Neuron (in vitro differentiated cells): ENCODE results near the gene PGM2.

Experiments
- H2AFZ ChIP-seq: one replicate; pipeline ENCODE4 v1.6.1; 2013; ENCODE audit warnings: low read depth, mild to moderate bottlenecking, inconsistent platforms, low read length, moderate library complexity
- H3K27me3 ChIP-seq: one replicate; pipeline ENCODE4 v1.6.1; 2013; ENCODE audit warnings: low read length; ENCODE audit not compliant: insufficient read depth
- H3K36me3 ChIP-seq: one replicate; pipeline ENCODE4 v1.6.1; 2013; ENCODE audit warnings: low read length; ENCODE audit not compliant: insufficient read depth
- H3K4me1 ChIP-seq: one replicate; pipeline ENCODE4 v1.6.1; 2013; ENCODE audit warnings: low read length; ENCODE audit not compliant: insufficient read depth
- H3K4me3 ChIP-seq: 2 replicates; pipeline ENCODE4 v1.5.1; 2013; ENCODE audit warnings: mild to moderate bottlenecking, low read length, moderate library complexity
- H3K9me3 ChIP-seq: one replicate; pipeline ENCODE4 v1.6.1; 2013; ENCODE audit warnings: low read length

Gene PGM2

DNA sequence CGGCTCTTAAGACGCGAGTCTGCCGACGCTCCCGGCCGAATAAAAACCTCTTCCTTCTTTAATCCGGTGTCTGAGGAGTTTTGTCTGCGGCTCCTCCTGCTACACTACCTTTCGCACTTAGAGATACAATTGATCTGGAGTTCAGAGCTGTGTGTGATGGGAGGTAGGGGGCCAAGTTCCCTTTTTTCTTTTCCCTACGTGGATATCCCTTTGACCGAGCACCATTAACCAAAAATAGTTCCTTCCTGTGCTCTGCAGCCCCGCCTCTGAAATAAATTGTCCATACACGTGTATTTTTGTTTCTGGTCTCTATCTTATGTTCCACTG lies 555 bp upstream of the PGM2 start:
- peak overlapping the region; percentile 68 for H3K4me3 ChIP-seq
- H3K9me3 ChIP-seq, result no peaks in the 10 kb centered on the region
- H3K27me3 ChIP-seq, result no peaks in the 10 kb centered on the region
- H3K4me1 ChIP-seq, result peaks cover 9% of the 10 kb centered on the region
- peaks cover 6% of the 10 kb centered on the region for H3K36me3 ChIP-seq
- H2AFZ ChIP-seq, result peak overlapping the region; percentile 93

DNA sequence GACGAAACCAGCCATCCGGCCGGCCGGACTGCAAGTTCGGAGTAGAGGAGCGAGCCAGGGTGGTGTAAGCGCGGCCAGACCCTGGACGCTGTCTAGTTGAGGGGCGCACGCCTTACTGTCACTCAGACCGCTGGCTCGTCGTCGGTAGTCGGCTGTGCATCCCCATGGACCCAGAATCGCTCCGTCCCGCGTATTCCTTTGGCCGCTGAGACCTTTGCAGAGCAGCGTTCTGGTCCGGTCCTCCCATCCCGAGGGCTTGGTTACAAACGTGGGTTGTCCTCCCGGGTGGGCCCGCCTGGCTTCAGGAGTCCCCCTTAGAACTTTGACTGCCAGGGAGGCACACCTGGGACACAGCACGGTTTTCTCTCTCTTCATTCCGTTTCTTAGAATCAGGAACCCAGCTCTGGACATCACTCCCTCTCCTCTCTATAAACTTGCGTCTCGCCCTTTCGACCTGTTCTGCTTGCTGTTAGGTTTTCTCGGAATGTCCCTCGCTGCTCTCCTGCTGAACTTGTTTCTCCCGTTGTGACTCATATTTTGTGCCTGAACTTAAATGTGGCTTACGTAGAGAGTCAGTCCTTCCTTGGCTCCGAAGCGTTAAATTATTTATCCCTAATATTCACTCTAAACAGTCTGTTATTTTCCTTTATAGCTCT lies 672 bp downstream of the PGM2 start:
- Histone ChIP-seq H3K9me3 (no peaks in the 10 kb centered on the region), H3K27me3 (no peaks in the 10 kb centered on the region), H3K4me3 (peak overlapping the region; percentile 68), H3K36me3 (peaks cover 6% of the 10 kb centered on the region), H3K4me1 (peaks cover 9% of the 10 kb centered on the region), H2AFZ (peak overlapping the region; percentile 93)

DNA sequence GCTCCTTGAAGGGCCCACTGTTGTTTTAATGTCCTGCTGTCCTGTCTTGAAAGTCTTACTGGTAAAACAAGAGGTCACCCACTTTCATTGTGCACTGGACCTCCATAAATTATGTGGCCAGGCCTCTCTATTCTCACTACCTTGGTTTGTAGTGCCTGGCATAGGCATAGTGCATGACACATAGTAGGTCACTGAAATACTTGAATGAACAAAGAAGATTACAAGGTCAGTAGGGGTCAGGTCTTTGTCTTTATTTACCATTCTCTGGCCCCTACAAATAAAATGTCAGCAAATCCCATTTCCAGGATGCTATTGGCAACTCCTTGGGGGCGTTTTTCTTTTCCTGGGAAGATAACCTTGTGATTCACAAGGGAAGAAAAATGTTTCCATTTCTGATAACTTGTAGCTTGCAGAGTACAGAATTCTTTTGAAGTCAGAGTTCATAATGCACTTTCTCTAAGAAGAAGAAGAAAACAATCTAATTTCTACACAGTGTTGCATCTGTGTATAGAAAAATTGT lies 1.4 kb downstream of the PGM2 start:
- no peak overlapping the region for H2AFZ ChIP-seq
- H3K27me3 ChIP-seq, result no peaks in the 10 kb centered on the region
- H3K4me1 ChIP-seq, result peaks cover 9% of the 10 kb centered on the region
- H3K9me3 ChIP-seq, result no peaks in the 10 kb centered on the region
- H3K36me3 ChIP-seq, result peaks cover 6% of the 10 kb centered on the region
- peak overlapping the region; percentile 68 for H3K4me3 ChIP-seq

DNA sequence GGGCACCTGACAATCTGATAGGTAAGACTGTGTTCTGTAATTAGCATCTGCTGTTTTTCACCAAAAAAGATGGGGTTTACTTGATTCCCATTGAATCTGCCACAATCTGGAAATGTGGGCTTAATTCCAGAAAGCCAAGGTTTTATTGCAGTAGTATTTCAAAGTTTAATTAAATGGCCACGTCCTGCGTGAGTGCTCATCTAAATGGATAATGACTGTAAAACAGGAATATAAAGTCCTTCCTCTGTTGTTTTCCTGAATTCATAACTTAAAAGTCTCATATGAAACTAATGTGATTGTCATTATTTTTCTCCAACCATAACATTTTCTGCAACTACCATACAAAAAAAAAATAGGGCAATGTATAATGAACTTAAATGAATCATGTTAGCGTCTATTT lies 2.4 kb downstream of the PGM2 start:
- H3K4me1 ChIP-seq, result peaks cover 9% of the 10 kb centered on the region

DNA sequence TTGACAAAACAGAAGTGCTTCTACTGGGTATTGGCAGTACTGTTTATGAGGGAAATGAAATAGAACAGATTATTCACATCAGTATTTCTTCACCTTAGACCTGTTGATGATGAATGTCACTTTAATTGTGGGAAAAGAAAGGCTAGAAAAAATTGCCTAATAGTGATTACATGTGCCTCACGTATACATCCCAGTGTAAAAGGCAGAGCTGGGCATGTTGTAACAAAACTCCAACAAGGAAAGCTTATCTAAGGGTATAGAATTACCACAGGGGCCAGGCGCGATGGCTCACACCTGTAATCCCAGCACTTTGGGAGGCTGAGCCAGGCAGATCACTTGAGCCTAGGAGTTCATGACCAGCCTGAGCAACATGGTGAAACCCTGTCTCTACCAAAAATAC lies 4.2 kb downstream of the PGM2 start:
- Histone ChIP-seq H3K4me3 (no peak overlapping the region), H2AFZ (no peak overlapping the region), H3K27me3 (no peaks in the 10 kb centered on the region), H3K36me3 (peaks cover 6% of the 10 kb centered on the region), H3K9me3 (no peaks in the 10 kb centered on the region), H3K4me1 (peaks cover 9% of the 10 kb centered on the region)

More for the DNA sequence above, 2.4 kb downstream of the PGM2 start:
- no peak overlapping the region for H2AFZ ChIP-seq
- no peaks in the 10 kb centered on the region for H3K27me3 ChIP-seq
- no peak overlapping the region for H3K4me3 ChIP-seq
- no peaks in the 10 kb centered on the region for H3K9me3 ChIP-seq
- peaks cover 6% of the 10 kb centered on the region for H3K36me3 ChIP-seq

DNA sequence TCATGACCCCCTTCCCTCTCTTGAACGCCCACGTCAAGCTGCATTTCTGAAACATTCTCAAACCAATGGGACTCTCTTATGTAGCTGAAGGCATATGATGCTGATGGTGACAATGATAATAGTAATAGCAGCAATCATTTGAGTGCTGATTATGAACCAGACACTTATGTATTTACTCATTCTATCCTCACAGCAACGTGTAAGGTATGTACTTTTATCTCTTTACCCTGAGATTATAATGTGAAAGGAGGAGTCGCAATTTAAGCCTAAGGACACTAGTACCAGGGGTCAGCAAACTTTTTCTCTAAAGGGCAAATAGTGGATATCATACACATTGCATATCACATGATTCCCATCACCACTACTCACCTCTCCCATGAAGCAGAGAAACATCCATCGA lies 8.5 kb downstream of the PGM2 start:
- Histone ChIP-seq H3K27me3 (no peaks in the 10 kb centered on the region), H2AFZ (no peak overlapping the region), H3K36me3 (peaks cover 12% of the 10 kb centered on the region), H3K4me1 (peaks cover 11% of the 10 kb centered on the region), H3K9me3 (no peaks in the 10 kb centered on the region), H3K4me3 (no peak overlapping the region)

DNA sequence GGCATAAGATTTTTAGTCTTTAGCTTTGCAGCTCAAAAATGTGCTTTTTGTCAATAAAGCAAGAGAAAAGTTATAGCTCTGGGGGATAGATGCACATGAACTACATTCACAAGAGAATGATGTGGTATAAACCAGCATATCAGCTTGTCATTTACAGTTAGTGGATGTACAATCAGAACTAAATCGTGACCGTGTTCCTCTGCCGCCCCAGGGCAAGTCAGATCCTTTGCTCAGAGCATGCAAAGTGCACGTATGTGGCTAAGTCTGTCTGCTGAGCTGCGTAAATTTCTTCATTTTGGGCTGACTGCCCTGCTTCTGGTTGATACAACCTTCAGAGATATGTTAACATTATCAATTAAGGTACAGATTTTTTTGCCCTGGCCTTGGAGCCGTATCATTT lies 9.3 kb downstream of the PGM2 start:
- Histone ChIP-seq H3K4me3 (no peak overlapping the region), H2AFZ (no peak overlapping the region), H3K27me3 (no peaks in the 10 kb centered on the region), H3K4me1 (peaks cover 11% of the 10 kb centered on the region), H3K36me3 (peaks cover 9% of the 10 kb centered on the region), H3K9me3 (no peaks in the 10 kb centered on the region)

DNA sequence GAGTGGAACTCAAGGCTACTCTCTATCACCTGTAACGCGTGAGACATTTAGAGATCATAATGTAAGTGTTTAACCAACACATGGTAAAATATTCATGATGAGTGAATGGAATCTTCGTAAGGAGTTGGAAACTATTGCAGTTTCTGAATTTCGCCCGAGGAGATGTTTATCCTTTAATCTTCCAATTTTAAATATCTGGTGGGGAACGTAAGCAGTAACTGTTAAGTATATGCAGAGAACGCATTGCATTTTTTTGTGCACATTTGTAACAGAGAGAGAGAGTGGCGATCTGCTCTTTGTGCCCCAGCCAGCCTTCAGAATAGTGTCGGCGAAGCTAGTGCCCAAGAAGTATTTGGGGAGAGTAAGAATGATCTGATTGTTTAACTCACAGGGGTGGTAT lies 9.8 kb downstream of the PGM2 start:
- H3K4me3 ChIP-seq, result no peak overlapping the region
- peaks cover 9% of the 10 kb centered on the region for H3K36me3 ChIP-seq
- H3K27me3 ChIP-seq, result no peaks in the 10 kb centered on the region
- no peak overlapping the region for H2AFZ ChIP-seq
- H3K4me1 ChIP-seq, result peaks cover 11% of the 10 kb centered on the region
- no peaks in the 10 kb centered on the region for H3K9me3 ChIP-seq

DNA sequence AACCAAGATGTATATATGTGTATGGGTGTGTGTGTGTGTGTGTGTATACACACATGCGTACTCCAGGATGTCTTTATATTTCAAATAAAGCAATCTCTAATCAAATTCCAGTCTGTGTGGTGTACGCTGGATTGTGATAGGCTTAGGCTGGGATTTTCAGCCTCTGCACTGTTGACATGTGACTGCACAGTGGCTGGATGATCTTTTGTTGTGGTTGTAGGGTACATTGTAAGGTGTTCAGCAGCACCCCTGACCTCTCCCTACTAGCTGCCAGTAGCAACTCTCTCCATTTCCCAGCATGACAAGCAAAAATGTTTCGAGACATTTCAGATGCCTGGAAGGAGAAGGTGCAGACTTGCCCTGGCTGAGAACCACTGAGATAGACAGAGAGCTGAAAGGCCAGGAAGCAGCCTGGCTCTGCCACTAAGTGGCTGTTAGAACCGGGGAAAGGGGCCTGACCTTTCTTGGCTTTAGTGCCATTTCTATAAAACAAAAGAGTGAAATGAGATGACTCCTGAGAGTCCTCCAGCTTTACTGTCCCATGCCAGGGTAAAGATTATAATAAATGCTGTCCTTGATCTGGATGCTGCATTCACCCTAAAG lies 10.5 kb downstream of the PGM2 start:
- Histone ChIP-seq H3K27me3 (no peaks in the 10 kb centered on the region), H3K9me3 (no peaks in the 10 kb centered on the region), H2AFZ (no peak overlapping the region), H3K36me3 (peaks cover 12% of the 10 kb centered on the region), H3K4me3 (no peak overlapping the region), H3K4me1 (peaks cover 11% of the 10 kb centered on the region)

DNA sequence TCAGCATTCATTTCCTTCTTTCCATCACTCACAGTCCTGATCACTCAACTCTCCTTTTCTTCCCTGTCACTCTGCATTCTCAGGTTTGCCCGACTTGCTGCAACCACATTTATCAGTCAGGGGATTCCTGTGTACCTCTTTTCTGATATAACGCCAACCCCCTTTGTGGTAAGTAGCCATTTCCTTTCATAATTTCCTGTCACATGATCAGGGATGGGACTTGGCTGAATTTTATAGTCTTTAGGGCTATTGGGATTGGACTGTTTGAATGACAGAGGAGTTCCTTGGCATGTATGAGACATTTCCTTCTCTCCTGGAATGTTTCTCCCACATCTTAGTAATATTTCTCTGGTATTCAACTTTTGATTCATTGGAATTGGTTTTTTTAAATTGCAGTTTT lies 11.0 kb downstream of the PGM2 start:
- peaks cover 12% of the 10 kb centered on the region for H3K36me3 ChIP-seq
- no peaks in the 10 kb centered on the region for H3K27me3 ChIP-seq
- no peaks in the 10 kb centered on the region for H3K9me3 ChIP-seq
- no peak overlapping the region for H3K4me3 ChIP-seq
- H3K4me1 ChIP-seq, result peaks cover 11% of the 10 kb centered on the region
- H2AFZ ChIP-seq, result no peak overlapping the region

DNA sequence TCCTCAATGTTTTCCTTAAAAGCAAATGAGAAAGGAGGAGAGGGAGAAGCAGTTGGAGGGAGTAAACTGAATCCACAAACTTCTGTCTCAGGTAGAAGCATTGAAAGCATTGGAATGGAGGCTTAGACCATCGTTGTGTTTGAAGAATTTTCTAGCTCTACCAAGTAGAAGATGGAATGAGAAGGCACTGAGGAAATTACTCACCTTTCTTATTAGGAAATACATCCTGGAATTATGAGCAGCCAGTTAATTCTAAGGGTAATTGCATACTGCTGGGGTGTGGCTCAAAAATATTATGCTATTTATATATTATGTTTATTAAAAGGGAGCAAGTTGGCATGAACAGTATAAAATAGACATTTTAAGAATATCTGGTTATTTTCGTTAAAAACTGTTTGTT lies 12.9 kb downstream of the PGM2 start:
- H3K4me1 ChIP-seq, result peaks cover 11% of the 10 kb centered on the region
- H3K27me3 ChIP-seq, result no peaks in the 10 kb centered on the region

DNA sequence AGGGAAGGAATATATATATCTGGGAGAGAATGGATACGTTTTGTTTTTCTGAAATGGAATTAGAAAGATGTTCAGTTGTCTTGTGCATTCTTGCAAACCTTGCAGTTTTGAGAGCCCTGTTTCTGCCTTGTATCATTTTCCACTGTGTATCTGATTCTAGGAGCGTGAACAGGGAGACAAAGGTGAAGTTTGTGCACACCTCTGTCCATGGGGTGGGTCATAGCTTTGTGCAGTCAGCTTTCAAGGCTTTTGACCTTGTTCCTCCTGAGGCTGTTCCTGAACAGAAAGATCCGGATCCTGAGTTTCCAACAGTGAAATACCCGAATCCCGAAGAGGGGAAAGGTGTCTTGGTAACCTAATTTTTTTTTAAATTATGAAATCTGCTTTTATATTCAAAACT lies 17.7 kb downstream of the PGM2 start:
- no peak overlapping the region for H2AFZ ChIP-seq
- H3K36me3 ChIP-seq, result peaks cover 20% of the 10 kb centered on the region
- no peak overlapping the region for H3K4me3 ChIP-seq
- H3K27me3 ChIP-seq, result no peaks in the 10 kb centered on the region
- H3K9me3 ChIP-seq, result no peaks in the 10 kb centered on the region
- no peaks in the 10 kb centered on the region for H3K4me1 ChIP-seq

More for the DNA sequence above, 12.9 kb downstream of the PGM2 start:
- peaks cover 17% of the 10 kb centered on the region for H3K36me3 ChIP-seq
- no peak overlapping the region for H3K4me3 ChIP-seq
- no peaks in the 10 kb centered on the region for H3K9me3 ChIP-seq
- no peak overlapping the region for H2AFZ ChIP-seq

DNA sequence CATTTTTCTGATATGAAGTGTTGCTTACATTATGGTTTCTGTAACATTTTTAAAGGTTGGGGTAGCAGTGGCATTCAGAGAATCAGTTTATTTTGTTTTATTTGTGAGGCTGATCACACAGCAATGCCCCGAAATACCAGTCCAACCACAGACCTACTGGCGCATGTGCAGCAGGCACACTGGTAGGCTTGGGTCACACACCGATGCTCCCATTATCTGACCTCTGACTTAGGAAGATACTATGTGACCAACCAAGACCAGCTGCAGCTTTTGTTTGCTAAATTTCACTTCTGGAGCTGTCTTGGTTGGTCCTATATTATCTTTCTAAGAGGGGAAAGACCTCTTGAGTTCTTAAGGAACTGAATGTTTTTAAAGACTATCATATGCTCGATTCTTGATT lies 18.7 kb downstream of the PGM2 start:
- Histone ChIP-seq H3K4me1 (no peaks in the 10 kb centered on the region), H3K36me3 (peaks cover 18% of the 10 kb centered on the region), H3K4me3 (no peak overlapping the region), H2AFZ (no peak overlapping the region), H3K27me3 (no peaks in the 10 kb centered on the region), H3K9me3 (no peaks in the 10 kb centered on the region)
